HG03045 (cell line): ENCODE data around the gene DHCR7.

Experiments used
- ATAC-seq: cut with Tn5 transposase; IDR thresholded peaks from one replicate; pipeline ENCODE4 v1.9.1; 2021; ENCODE audit warnings: mild to moderate bottlenecking, moderate library complexity; ENCODE audit not compliant: unreplicated experiment

DHCR7 gene

GRCh38 chr11:71421392-71421950 is 26.7 kb downstream of the DHCR7 start:
- no peak for ATAC-seq

GRCh38 chr11:71420455-71421241 is 27.5 kb downstream of the DHCR7 start:
- no peak for ATAC-seq

DNA sequence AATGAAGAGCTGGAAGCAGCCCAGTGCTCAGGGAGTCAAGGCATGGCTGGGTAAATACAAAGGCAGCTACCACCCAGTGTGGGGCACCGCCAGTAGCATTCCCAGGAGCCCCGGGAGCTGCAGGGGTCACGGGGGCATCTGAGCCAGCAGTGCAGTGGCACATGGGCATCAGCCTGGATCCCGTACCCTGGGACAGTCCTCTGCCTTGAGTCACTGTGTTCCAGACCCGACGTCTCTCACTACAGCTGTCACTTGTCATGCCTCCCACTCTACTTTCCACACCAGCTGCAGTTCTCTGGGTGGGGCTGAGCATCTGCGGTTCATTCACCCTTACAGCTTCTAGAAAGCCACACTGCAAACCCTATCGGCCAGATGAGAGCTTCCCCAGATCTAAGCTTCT is 29.6 kb downstream of the DHCR7 start:
- ATAC-seq = peak; percentile 85

- no peak for ATAC-seq
Measured at GRCh38 chr11:71414645-71415044, 33.5 kb downstream of the DHCR7 start.

- ATAC-seq = no peak
Measured at GRCh38 chr11:71410363-71410966, 37.7 kb downstream of the DHCR7 start.

- no peak for ATAC-seq
Measured at GRCh38 chr11:71408826-71409225, 39.4 kb downstream of the DHCR7 start.

- ATAC-seq = no peak
Measured at GRCh38 chr11:71407356-71407755, 40.8 kb downstream of the DHCR7 start.

DNA sequence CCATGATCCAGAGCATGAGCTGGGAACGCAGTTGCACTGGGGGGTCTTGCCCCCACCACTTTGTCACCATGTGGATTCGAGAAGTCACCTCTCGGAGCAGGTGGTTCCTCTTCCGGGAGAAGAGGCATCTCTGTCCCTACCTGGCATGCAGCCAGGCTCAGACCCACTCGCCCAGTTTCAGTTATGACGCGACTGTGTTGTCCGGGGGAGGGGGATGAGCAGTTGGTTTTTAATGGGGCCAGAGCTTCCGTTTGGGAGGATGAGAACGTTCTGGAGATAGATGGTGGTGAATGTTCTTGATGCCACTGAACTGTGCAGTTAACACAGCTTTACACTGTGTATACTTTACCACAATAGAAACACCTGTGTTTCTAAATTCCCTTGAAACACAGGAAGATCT is 41.5 kb downstream of the DHCR7 start:
- no peak for ATAC-seq

DNA sequence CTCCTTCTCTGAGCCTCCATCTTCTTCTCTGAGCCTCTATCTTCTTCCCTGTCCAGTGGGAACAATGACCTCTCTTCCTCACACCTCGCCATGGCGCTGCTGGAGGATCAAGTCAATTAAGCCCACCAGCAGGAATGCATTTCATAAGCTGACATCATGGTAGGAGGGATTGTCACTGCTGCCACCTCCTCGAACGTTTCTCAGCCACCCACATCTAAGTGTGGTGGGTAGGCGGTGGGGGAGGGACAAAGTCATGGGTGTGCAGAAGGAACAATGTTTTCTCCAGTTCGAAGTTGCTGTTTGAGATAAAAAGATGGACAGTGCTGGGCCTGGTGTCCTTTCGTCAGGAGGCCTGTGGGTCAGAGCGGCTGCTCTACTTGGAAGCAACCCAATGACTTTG is 44.0 kb downstream of the DHCR7 start:
- no peak for ATAC-seq

DNA sequence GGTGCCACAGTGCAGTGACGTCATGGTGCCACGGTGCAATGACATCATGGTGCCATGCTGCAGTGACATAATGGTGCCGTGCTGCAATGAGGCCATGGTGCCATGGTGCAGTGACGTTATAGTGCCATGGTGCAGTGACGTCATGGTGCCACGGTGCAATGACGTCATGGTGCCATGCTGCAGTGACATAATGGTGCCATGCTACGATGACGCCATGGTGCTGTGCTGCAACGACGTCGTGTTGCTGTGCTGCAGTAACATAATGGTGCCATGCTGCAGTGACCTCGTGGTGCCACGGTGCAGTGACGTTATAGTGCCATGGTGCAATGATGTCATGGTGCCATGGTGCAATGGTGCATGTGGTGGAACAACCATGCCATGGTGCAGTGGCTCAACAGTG is 45.3 kb downstream of the DHCR7 start:
- ATAC-seq = no peak

DNA sequence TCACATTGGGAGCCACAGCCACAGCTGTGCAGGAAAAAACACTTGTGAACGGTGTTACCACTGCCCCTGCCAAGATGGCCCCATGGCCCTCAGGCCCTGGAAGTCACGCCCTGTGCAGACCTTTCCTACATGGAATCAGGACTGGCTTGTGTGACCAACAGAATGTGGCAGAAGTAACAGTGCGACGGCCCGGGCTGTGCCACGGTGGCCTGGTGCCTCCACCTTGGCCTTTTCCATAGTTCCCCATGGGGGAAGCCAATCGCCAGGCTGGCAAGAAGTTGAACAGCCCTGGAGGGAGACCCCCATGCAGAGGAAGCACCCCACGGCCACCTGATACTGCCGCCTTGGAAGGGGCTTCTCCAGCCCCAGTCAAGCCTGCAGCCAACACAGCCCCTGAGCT is 48.0 kb downstream of the DHCR7 start:
- ATAC-seq = no peak

DNA sequence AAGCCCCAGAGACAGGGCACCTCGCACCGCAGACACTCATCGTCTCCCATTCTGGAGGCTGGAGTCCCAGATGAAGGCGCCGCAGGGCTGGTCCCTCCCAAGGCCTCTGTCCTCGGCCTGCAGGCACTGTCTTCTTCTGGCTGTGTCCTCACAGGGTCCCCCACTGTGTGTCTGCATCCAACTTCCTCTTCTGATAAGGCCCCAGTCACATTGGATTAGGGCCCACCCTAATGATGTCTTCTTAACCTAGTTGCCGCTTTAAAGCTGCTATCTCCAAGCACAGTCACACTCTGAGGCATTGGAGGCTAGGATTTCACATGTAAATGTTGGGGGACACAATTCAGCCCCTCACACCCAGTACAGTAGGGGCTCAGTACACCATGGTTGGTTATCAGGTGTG is 48.9 kb downstream of the DHCR7 start:
- ATAC-seq = no peak

GRCh38 chr11:71397961-71398360 is 50.2 kb downstream of the DHCR7 start:
- ATAC-seq = no peak

DNA sequence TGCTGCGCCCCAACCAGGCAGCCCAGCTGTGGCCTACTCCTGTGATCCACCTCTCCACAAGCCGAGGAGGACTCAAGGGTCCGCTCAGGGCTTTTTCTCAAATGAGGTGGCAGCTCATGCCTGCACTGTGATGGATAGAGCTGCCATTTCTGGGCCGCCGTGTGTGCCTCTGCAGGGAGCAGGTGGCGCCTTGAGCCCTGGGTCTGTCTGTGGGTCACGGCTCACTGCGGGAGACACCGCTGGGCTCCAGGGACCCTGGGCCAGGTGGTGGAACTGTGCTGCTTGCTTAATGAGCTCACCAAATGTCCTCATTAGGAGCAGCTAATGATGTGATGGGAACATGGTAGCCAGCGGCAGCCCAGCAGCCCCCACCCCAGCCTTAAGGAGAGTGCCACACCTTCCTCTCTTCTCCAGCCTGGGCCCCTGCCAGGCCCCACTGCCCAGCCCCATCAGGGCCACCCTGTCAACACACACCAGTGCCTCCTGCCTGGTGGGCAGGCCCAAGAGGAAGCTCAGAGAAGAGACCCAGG is 50.8 kb downstream of the DHCR7 start:
- ATAC-seq = no peak

DNA sequence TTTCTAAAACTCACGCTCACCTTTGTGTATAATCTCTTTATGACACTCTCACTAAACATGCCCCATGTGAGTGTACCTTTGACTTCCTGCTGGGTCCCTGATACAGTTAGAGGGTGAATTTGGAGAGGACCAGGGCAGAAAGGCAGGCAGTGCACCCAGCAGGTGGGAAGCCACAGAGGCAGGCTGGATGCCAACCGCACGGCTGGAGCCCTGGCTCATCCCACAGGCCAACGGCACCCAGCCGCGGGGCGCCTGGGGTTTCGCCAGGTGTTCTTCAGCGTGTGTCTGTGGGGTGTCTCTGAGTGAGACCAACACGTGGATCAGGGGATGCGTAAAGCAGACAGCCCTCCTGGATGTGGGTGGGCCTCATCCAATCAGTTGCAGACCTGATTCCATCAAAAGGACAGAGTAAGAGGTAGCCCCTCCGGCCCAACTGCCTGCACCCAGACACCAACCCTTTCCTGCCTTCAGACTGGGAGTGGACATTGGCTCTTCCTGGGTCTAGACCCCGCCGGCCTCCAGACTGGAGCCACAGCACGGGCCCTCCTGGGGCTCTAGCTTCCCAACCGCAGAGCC is 51.6 kb downstream of the DHCR7 start:
- no peak for ATAC-seq

DNA sequence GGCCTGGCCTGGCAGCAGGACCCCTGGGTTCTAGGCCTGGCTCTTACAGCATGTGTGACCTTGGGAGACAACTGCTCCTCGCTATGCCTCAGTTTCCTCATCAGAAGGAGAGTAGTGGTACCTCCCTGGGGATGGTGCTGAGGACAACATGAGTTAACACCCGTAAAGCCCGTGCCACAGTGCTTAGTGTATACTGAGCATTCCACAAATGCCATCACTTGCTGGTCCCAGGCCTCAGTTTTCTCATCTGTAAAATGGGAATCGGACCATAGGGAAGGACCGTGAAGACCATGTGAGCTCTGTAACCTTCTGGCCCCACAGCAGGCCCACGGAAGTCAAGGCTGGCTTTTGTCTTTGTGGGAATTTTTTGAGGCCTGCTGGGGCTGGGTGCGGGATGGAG is 52.4 kb downstream of the DHCR7 start:
- no peak for ATAC-seq

GRCh38 chr11:71395263-71395560 is 53.0 kb downstream of the DHCR7 start:
- ATAC-seq = no peak

GRCh38 chr11:71393283-71393682 is 54.9 kb downstream of the DHCR7 start:
- ATAC-seq = no peak

GRCh38 chr11:71391796-71392195 is 56.4 kb downstream of the DHCR7 start:
- no peak for ATAC-seq

- ATAC-seq = no peak
Measured at GRCh38 chr11:71391352-71391751, 56.8 kb downstream of the DHCR7 start.

- ATAC-seq = no peak
Measured at GRCh38 chr11:71388637-71389235, 59.5 kb downstream of the DHCR7 start.
